T-helper 1 cell (primary cell): ENCODE results near the gene TMSB4Y.

Experiments used
- DNase-seq, 5 donors: peaks; one replicate each; pipeline ENCODE4 v3.0.0-alpha.2; 2012 to 2020
- total RNA-seq, 4 donors: gene quantifications; one replicate each; lab custom pipeline; 2026; lab: John Stamatoyannopoulos, UW

Gene TMSB4Y
- 0 to 1.9 (median 0.76) reads per million in 4 donors for total RNA-seq

DNA sequence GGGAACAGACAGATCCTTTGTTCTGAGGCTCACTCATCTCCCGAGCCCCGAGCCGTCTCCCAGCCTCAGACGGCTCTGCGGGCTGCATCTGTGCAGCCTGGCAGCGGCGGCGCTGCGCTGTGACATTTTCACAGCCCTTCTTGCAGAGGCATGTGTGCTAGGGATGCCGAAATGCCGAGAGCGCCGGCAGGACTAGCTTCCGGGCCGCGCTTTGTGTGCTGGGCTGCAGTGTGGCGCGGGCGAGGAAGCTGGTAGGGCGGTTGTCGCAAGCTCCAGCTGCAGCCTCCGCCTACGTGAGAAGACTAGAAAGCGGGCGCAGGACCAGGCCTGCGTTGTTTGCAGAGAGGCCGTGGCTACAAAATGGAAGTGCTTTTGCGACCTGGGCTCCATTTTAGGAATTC, at the start of gene TMSB4Y:
TMSB4Y (plus strand) TSS at position 332 of the 401 bp plus-strand sequence.
- DNase-seq, result peak in 4 of 5 donors; percentile 61 to 73 (median 67)

DNA sequence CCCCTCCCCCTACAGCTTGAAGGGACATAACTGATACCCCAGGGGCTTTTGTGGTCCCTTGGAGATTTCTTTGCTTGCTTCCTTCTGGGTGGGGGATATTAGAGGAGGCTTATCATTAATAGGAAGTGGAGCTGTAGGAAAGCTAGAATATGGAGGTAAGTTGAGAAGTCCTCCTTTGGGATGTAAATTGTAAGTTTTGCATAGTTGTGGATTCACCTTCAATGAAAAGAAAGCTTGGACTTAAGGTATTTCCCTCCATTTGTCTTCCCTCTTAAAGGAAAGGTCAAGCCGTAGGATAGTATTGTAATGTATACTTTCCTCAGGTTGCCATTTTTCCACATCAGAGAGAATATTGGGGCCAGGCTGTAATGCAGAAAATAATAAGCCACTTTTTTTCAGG, 39.5 kb upstream of the TMSB4Y start:
- no peak for DNase-seq

DNA sequence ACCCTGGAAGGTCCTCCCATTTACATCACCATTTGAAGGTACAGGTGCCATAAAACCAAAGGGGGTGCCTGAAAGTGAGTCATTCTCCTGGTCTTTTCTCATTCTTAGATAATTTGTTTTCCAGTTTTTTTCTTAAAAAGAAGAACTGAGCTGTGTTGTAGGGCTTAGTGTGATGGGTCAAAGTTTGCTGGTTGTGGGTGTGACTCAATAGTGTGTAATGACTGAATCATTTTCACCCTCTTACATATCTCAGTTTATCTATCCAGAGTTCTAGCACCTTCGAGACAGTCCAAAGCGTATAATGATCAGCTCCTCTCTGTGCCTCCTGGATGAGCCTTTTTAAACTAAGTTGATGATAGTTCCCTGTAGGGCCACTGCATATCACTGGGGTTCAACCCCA, 32.6 kb upstream of the TMSB4Y start:
- DNase-seq, result no peak

DNA sequence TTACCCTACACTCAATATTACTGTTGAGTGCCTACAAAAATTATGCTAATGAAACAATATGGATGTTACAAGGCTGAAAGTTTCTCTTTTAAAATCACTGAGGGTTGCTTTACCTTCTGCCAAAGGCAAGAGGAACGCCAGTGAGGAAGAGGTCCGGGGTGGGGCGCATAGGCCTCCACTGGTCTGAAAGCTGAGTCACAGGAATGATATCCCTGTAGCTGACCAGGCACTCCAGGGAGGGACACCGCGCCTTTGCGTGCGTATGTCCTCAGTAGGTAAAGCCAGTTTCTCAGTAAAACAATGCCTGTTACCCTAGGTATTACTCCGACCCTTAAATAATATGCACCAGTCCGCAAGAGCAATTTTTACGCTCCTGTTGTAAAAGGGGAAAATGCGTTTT, 1.4 kb upstream of the TMSB4Y start:
- DNase-seq, result no peak

DNA sequence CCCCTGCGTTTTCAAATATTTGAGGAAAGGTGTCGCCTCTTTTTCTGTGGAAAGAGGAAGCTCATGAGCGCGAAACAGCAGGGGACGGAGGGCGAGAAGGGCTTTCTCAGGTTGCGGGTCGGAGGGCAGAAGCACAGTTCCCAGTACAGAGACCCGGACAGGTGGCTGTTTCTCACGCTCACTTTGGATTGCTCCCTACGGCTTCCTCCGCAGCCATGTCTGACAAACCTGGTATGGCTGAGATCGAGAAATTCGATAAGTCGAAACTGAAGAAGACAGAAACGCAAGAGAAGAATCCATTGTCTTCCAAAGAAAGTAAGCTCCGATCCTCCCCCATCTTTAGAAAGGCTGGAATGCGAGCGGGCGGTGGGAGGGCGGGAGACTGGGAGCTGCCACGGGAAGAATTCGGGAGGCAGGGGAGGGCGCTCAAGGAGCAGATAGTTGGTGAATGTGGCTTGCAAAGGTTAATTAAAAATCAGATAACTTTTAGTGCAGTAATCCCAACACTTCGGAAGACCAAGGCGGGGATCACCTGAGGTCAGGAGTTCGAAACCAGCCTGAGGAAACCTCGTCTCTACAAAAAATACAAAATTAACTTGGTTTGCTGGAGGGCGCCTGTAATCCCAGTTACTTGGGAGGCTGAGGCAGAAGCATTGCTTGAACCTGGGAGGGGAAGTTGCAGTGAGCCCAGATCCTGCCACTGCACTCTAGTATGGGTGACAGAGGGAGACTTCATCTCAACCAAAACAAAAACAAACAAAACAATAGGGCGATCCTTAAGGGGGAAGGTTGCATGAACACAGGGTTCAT, 627 bp downstream of the TMSB4Y start:
- peak in 1 of 5 donors; percentile 15 for DNase-seq

DNA sequence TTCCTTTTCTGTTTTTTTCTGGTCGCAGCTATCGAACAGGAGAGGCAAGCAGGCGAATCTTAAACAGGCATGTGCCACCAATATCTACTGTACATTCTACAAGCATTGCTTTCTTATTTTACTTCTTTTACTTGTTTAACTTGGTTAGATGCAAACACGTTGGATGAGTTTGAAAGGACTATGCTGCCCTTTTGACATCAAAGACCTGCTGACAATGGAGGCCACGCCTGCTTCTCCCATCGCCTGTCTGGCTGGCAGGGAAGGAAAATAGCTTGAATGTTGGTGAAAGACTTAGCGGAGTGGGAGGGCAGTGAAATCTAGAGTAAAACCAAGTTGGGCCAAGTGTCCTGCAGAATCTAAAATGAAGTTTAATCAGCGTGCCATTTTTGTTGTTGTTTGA, 1.5 kb downstream of the TMSB4Y start:
- no peak for DNase-seq

DNA sequence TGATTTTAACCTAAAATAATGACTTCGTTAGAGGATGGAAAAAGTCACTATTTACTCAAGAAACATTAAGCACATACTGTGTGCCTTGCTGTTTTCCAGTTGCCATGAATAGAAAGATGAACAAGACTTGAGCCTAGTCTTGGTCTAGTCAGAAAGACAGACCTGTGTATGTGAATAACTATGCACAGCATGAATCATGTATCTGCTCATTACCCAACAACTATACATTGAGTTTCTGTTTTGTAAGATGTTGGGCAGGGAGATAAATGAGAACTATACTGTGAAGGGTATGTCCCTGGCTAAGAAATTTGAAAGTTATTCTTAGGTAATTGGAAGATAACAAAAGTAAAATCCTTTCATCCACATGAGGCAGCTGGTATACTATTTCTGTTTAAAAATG, 4.3 kb downstream of the TMSB4Y start:
- no peak for DNase-seq

DNA sequence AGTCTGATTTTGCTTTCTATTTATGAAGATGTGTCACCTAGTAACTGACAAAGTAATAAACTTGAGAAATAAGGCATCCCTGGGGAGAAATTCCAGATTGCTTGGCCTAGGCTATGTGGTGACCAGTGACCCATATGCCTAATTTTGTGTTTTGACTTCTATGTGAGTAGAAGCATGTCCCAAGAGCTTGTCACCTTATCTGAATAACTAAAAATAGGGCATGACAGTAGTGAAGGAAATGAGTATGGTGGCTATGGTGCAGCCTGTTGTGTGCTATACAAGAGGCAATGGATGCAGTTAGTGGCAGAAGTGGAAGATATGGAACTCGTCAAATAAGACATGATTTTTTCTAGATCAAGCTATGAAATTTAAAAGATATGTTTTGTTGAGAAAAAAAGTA, 15.3 kb downstream of the TMSB4Y start:
- no peak for DNase-seq

DNA sequence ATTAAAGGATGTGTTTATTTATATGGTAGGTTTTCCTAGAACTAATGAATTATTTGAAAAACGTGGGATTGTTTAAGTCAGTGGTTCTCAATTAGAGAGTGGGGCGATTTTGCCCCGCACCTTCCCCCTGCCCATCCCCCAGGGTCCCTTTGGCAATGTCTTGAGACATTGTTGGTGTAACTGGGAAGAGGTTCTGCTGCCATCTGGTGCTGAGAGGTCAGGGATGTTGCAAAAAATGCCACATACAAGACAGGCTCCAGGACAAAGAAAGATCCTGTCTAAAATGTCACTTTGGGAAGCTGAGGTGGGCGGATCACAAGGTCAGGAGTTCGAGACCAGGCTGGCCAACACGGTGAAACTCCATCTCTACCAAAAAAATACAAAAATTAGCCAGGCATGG, 25.8 kb downstream of the TMSB4Y start:
- DNase-seq, result no peak

DNA sequence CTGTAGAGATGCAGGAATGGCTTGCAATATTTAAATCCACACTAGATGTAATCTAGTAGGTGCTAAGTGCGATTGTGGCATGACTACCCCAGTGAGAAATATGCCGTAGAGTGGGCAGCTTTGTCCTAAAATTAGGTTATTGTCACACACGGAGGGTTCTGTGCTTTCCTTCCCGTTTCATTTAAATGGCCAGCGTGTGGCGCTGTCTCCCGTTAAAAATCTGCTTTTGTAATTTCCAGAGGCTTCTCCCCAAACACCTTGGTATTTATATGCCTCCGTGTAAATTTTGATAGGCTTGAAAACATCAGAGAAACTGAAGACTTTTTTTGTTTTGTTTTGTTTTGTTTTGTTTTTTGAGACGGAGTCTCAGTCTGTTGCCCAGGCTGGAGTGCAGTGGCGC, 34.9 kb downstream of the TMSB4Y start:
- no peak for DNase-seq

DNA sequence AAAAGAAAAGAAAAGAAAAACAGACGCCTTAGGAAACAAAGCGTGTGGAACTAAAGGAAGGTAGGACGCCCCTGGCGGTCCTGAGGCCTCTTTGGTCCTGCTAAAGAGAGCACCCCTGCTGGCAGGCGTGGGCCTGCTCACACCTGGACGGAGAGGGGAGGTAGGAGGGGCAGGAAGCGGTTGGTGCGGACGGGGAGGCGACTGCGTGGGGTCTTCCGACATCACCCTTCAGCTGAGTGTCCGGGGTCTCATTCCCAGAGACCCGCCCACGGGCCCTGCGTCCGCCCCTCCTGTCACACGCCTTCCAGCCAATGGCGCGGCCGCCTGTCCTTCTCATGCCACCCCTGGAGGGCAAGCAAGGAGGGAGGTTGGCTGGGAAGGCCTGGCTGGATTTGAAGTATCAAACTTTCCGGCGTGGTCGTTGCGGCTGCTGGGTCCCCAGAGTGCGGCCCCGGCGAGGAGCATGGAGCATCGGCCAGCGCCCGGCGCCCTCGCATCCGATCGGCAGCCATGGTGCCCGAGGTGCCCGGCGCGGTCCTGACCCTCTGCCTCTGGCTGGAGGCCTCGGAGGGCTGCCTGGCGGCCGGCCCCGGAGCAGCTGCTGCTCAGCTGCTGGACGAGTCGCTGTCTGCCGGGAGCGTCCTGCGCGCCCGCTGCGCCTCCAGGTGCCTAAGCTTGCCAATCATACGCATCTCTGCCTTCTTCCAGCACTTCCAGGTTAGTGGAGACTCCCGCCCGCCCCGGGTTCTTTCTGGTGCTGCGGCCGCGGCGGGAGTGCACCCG, 47.8 kb downstream of the TMSB4Y start:
- DNase-seq, result peak in 4 of 5 donors; percentile 19 to 30 (median 22)

DNA sequence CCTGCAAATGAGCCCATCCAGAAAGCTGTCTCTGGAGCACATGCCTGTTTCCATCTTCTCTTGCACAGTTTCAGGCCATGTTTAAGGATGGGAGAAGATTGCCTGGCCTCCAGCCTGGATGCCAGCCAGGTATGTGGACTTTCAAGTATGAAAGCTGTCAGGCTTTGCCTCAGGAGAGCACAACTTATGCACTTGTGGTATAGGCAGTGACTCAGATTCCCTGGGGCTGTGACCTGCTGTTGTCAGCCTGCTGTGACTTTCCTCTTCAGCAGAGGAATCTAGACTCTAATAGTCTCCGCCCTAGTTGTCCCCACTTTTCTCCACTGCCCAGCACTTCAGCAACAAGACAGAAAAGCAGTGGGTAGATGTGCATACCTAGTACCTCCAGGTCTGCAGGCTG, 51.0 kb downstream of the TMSB4Y start:
- DNase-seq, result no peak
